CD4-positive, alpha-beta T cell treated with Interleukin-4 for 4 hours (primary cell): ENCODE measurements around the gene NUP214.
"Not testable (repeated sequence)": the region's sequence is repeated elsewhere in the genome, so short reads cannot be mapped to it uniquely, and the experiment has no call there.

Experiments used
- DNase-seq: peaks from one replicate; pipeline ENCODE4 v3.0.0-alpha.2; 2020

NUP214 gene

DNA sequence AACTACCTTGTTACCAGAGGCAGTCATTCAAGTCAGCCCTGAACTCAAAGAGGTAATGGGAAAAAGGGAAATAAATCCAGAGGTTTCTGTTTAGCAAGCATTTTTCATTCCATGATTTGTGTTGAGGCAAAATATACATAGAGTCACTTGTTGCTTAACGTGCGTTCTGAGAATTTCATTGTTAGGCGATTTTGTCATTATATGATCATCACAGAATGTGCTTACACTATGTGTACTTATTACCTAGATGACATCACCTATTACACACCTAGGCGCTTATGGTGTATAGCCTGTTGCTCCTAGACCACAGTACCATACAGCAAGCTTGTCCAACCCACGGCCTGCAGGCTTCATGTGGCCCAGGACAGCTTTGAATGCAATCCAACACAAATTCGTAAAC, 36.2 kb downstream of the NUP214 start:
- DNase-seq = no peak

DNA sequence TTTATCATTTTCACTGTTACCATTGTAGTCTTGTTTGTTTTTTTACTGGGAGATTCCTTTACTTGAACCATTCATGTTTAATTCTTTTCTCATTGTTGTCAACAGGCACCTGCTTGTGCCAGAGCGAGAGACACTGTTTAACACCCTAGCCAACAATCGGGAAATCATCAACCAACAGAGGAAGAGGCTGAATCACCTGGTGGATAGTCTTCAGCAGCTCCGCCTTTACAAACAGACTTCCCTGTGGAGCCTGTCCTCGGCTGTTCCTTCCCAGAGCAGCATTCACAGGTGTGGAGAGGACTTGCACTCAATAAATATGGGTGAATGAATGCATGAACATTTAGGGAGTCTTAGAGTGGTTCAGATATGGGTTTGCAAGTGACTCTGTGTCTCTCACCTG, 37.5 kb downstream of the NUP214 start:
- DNase-seq = no peak

DNA sequence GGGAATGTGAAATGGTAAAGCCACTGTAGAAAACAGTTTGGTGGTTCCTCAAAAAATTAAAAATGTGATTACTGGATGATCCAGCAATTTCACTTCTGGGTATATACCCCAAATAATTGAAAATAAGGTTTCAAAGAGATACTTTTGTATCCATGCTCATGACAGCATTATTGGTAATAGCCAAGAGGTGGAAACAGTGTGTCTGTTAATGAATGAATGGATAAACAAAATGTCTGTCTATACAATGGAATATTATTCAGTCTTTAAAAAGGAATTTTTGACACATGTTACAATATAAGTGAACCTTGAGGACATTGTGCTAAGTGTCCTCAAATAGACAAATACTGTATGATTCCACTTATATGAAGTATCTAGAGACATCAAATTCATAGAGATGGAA, 40.1 kb downstream of the NUP214 start:
- DNase-seq = no peak

DNA sequence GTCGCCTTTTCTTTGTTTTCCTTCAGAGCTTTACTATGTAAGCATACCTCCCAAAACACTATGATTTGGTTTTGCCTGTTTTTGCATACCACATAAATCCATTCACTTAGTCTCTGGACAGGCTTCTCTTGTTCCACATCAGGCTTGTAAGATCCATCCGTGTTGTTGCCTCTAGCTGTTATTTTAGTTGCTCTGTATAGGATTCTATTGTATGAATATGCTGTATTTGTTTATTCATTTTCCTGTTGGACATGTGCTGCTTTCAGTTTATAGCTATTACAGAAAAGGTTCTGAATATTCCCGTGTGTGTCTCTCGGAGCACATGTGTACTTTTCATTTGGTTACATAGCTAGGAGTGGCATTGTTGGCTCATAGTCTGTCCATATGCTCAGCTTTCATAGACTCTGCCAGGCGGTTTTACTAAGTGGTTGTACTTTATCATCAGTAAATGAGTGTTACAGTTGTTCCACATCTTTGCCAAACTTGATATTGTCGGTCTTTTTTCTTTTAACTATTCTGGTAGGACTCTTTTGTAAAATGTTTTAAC, 41.8 kb downstream of the NUP214 start:
- DNase-seq = no peak

DNA sequence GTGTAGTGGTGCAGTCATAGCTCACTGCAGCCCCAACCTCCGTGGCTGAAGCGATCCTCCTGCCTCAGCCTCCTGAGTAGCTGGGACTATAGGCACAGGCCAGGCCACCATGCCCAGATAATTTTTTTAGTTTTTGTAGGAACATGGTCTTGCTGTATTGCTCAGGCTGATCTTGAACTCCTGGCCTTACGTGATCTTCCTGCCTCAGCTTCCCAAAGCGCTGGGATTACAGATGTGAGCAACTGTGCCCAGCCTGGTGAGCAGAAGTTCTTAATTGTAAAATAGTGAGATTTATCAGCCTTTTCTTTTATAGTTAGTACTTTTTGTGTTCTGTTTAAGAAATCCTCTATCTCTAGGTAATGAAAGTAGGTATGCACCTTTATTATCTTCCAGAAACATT, 42.5 kb downstream of the NUP214 start:
- no peak for DNase-seq

DNA sequence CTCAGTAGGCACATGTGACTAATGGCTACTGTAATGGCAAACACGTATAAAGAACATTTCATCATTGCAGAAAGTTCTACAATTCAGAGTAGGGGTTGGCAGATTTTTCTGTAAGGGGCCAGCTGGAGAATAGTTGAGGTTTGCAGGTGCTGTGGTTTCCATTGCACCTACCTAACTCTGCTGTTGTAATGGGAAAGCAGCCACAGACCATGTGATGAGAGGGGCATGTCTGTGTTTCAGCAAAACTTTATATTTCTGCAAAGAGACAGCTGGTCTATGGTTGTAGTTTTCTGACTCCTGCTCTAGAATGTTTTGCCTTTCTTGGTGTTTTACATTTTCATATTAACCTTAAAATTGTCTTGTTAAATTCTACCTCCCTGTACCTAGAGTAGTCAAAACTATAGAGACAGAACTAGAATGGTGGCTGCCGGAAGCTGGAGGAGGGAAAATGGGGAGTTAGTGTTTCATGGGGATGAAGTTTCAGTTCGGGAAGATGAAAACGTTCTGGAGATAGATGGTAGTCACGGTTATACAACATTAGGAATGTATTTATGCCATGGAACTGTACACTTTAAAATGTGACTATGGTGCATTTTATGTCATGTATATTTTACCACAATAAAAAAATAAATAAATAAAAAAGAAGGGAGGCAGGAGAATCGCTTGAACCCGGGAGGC, 44.3 kb downstream of the NUP214 start:
- DNase-seq = no peak

DNA sequence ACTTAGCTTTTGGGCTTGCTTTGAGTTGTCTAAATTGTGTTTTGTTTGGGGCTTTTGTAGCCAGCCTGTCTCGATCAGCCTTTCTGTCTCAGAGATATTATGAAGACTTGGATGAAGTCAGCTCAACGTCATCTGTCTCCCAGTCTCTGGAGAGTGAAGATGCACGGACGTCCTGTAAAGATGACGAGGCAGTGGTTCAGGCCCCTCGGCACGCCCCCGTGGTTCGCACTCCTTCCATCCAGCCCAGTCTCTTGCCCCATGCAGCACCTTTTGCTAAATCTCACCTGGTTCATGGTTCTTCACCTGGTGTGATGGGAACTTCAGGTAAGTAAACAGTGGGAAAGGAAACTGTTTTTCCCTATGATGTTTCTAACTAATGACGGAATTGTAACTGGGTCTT, 48.6 kb downstream of the NUP214 start:
- DNase-seq = no peak

DNA sequence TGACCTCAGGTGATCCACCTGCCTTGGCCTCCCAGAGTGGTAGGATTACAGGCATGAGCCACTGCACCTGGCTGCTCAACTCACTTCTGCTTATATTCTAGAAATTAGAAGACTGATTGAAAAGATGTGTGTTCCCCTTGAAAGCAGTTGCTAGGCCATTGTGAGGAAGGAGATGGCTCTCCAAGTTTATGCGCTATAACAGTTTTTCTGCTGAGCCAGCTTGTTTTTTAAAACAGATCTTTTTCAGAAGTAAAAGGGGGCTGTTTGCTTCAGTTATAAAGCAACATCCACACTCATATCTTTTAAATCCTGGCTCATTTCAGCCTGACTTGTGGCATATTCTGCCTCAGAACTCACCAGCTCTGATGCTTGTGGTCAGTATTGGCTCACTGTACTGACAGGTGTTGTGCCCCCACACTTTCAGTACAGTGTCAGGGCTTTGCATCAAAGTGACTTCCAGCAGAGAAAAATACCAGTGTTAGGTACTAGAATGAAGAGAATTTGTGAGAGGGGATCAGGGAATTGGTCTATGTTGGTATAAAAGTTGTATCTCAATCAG, 49.4 kb downstream of the NUP214 start:
- DNase-seq = no peak

DNA sequence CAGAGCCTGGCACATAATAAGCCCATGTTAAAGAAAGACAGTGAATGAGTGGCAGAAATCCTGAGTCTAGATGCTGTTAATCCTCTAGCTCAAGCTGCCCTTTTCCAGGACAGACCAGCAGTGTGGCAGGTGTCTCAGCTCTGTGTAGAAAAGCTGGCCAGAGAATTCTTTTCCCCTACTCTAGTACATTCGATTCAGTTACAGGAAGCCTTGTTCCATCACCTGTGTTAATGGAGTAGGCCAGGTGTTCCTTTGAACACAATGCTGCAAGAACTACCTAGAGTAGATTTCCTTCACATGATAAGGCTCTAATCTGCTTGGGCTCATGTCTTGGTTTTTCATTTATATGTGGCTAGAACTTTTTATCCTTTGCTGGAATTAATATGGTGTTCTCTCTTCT, 52.5 kb downstream of the NUP214 start:
- no peak for DNase-seq

DNA sequence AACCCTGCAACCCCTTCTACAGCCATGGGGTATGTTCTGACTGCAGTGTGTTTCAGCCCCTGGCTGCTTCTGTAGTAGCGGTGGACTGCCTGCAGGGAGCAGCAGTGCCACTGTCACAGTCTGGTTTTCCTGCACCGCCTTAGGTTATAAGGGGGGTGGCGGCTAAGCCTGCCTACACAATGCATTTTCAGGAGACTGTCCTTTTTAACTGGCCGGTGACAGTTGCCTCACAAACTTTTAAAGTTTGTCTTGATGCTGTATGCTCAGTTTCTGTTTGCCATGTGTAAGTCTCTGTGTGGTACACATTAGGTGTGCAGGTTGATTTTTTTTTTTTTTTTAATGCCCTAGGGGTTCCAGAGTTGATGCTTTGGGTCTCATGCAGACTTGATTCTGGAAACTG, 53.0 kb downstream of the NUP214 start:
- peak; percentile 76 for DNase-seq

DNA sequence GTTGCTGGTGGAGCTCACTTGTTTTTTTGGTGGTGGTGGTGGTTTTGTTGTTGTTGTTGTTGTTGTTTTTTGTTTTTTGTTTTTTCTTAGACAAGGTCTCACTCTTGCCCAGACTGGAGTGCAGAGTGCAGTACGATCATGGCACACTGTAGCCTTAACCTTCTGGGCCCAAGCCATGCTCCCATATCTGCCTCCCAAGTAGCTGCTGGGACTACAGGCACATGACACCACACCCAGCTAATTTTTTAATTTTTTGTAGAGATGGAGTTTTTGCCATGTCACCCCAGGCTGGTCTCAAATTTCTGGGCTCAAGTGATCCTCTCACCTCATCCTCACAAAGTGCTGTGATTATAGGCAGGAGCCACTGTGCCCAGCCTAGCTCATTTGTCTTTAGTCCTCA, 53.5 kb downstream of the NUP214 start:
- DNase-seq = no peak

DNA sequence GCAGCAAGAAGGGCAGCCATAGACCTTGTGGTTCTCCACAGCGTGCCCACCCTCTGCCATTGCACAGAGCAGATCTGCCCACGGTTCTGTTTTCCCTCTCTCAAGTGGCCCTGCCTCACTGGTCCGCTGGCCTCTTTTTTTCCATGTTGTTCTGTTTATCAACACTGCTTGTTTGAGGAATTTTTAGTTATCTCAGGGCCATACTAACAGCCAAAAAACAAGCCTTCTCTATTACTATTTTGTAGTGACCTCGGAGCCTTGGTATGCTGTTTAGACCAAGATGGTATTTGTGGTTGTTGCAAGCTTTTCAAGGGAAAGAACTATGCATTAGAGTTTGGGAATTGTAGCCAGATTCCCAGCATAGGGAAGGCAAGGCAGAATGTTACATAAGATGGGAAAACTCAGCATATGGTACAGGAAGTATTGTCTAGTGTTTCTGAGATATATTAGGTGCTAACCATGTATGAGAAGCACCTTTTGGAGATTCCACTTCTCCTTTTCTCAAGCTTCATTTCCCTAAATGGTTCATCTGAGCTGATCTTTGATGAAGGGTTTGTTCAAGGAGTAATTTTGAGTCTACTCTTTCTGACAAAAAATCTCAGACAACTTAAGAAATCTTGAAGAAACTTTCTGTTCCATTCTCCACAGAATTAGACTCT, 54.3 kb downstream of the NUP214 start:
- no peak for DNase-seq

DNA sequence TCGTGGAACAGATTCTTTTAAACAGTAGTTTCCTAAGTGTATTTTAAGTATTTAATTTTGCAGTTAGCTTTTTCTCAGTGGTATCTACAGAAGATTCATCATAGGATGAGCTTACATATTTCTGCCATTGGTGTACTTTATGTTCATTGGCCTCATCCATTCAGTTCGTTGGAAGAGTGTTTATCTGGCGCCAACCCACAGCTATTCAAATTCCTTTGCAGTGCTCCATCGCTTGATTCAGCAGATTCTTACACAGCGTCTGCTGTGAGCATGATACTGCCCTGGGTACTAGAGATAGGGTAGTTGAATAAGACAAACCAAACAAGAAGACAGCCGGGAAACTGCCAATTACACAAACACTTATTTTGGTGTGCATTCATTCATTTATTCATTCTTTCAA, 55.1 kb downstream of the NUP214 start:
- no peak for DNase-seq

DNA sequence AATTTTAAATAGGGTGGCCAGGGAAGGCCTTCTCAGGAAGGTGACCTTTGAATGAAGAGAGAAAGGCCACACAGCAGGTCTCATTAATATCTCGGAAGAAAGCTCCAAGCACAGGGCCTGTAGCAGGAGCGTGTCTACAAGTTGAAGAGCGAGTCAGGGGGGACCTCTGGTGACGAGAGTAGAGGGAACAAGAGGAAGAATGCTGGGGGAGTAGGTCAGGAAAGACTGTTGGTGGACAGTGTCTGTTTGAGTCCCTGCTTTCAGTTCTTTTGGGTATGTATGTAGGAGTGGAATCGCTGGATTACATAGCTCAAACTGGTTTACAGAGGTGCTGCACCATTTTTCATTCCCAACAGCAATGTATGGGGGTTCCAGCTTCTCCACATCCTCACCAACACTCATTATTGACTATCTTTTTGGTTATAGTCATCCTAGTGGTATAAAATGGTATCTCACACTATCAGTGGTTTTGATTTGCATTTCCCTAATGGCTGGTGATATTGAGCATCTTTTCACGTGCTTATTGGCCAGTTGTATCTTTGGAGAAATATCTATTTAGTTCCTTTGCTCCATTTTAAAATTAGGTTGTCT, 55.8 kb downstream of the NUP214 start:
- no peak for DNase-seq

DNA sequence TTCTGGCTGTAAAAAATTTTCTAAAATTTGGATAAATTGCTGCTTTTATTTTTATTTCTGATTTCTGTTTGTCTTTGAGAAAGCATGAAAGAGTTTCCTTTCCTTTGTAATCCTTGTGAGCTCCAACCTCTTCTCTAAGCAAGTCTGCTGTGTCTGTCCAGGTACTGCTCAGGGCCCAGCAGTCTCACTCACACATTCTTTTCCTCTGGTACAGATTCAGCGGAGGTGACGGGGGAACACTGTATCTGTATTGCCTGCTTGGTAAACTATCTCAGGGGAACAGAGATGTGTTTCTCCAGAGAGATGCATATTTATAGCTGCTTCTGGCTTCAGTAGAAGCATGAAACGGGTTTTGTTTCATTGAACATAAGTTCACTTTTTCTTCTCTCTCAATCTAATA, 60.5 kb downstream of the NUP214 start:
- DNase-seq = no peak

DNA sequence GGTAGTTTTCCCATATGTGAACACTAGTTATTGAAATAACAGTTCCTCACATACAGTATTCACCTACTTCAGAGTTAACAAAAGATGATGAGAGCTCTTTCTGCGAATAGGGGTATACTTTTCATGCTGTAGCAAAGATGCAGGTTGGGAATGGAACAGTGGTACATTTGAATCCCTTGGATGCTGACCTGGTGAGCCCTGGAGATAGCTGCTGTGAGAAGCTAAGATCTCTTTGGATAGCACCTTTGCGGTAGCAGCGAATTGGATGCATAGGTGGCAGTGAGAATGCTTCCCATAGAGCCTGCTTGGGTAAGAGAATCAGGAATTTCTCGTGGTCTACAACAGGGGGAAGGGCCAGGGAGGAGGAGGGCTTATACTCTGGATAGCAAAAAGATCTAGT, 61.2 kb downstream of the NUP214 start:
- no peak for DNase-seq

DNA sequence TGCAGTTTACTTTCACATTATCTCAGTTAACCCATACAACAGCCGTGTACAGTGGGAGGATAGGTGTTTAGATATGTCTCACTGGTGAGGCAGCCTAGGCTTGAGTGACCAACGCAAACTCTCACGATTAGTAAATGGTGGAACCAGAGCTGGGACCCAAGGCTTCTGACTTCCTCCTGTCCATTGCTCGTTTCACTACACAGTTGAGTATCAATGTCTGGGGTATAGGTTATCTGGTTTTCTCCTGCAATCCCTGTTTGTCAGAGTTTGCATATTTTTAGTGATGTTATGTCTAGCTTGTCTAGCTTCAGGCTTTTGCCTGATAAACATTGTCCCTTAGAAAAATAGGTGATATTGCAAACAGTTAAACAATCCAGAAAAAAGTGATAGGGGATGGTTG, 62.6 kb downstream of the NUP214 start:
- no peak for DNase-seq

DNA sequence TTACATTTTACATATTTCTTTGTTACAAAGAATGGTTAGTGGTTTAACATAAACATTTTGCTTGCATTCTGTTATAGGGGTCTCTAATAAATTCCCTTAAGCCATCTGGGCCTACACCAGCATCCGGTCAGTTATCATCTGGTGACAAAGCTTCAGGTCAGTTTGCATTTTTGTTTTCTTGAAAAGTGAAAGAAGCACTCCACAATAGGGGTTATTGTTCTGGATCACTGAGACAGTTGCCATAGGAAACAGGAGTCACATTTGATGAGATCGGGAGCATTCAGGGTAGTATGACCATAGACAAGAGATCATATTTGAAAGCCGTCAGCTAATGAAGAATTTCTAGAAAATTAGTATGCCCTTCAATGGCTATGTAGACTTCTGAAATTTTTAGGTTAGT, 63.6 kb downstream of the NUP214 start:
- DNase-seq = no peak

DNA sequence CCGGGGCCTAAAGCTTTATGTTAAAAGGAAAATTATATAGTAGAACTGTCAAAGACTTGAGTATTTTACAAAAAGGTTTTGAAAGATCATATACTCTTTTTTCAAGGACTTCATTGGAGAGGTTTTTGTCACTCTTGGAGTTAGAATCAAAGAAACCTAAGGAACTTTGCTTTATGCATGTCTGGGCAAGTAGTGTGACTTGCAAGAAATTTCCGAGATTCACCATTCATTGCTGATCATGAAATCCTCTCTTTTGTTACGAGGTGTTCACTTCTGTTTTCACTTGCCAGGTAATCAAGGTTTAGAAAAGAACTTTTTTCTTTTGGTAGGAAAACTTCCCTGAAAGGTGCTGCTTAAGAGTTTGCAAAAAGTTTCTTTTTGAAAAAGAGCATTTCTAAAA, 64.8 kb downstream of the NUP214 start:
- no peak for DNase-seq

DNA sequence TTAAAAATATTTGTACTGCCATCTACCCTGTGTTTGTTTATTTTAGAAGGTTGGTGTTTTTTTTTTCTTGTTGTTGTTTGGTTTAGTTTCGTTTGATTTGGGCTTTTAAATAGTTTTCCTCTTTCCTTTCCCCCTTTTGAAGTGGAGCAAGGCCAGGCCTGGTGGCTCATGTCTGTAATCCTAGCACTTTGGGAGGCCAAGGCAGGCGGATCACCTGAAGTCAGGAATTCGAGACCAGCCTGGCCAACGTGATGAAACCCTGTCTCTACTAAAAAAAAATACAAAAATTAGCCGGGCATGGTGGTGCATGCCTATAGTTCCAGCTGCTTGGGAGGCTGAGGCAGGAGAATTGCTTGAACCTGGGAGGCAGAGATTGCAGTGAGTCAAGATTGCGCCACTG, 65.6 kb downstream of the NUP214 start:
- not testable (repeated sequence) for DNase-seq

DNA sequence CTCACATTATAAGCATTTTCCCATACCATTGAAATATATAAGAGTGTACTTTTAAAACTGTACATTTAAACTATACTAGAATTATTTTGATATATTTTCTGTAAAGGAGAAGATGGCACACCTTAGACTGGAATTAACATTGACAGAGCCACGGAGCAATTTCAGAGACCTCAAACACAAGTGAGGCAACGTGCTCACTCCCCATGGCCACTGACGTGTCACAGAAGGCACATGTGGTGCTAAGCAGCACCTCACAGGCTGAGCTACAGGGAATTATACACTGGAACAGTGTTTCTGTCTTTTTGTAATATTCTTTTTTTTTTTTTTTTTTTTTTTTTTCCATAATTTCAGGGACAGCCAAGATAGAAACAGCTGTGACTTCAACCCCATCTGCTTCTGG, 66.5 kb downstream of the NUP214 start:
- DNase-seq = no peak

DNA sequence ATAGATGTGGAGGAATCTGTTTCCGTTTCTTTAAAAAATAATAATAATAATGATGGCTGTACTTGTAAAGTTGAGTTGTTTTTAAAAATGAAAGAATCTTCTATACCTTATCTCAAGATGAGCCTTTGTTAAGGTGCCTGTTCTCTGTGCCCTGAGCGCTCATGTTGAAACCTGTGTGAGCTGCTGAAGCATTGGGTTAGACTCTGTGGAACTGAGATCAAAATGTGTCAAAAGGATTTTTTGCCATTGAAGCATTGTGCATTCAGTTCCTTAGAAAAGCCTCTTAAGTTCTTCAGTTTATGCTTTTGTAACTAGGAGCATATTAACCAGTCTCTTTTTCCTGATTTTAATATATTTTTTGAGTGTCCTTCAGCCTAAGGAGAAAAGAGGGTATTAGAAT, 67.7 kb downstream of the NUP214 start:
- DNase-seq = no peak

DNA sequence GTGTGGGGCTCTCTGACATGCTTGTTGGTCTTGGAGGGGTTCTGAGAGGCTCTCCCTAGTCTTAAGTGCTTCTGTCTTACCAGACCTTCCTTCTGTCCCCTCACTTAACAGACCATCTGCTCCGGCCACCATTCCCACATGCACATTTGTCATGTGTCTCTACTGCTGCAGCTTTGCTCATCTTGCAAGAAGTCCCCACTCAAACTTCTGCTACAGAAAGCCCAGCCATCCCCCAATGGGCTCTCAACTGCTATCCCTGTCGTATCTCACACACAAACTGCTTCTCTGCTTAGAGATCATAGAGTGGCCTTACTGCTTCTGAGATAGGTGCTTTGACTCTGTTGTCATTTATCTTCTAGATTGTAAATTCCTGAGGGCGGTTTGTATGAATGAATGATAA, 69.4 kb downstream of the NUP214 start:
- no peak for DNase-seq
